Right cardiac atrium (tissue), 5 donors: ENCODE results near the gene PRKN. TPM values are rescaled to one million over a fixed set of nuclear protein-coding genes. Genes with fewer than 3 reads are reported as not detected.
"Not testable (repeated sequence)": the region's sequence is repeated elsewhere in the genome, so short reads cannot be mapped to it uniquely, and the experiment has no call there.

Experiments used
- ATAC-seq, 2 donors: fragments of 200-7000 bp; cut with Tn5 transposase; one replicate each; pipeline versions ENCODE4 v1.8.0 to v1.9.1; 2020; ENCODE audit warnings: moderate library complexity in 2 of 2, mild to moderate bottlenecking in 1 of 2
- DNase-seq, 3 donors: peaks; one replicate each; pipeline ENCODE4 v3.0.0-alpha.2; 2020
- H3K27ac ChIP-seq: one replicate; pipeline ENCODE4 v1.5.1; 2013; ENCODE audit warnings: mild to moderate bottlenecking, low read length, control low read depth, moderate library complexity
- H3K27me3 ChIP-seq: one replicate; pipeline ENCODE4 v1.6.1; 2013; ENCODE audit not compliant: control insufficient read depth, insufficient read depth
- H3K4me1 ChIP-seq: one replicate; pipeline ENCODE4 v1.6.1; 2013; ENCODE audit warnings: low read length; ENCODE audit not compliant: control insufficient read depth, insufficient read depth
- H3K4me3 ChIP-seq: one replicate; pipeline ENCODE4 v1.5.1; 2013; ENCODE audit warnings: low read length, control low read depth
- H3K9me3 ChIP-seq: one replicate; pipeline ENCODE4 v1.6.1; 2013; ENCODE audit warnings: low read length; ENCODE audit not compliant: control insufficient read depth
- WGBS: extraction: QIAGEN DNeasy Blood & Tissue Kit; methylation state at CpG from one replicate; pipeline ENCODE4 v1.1.7; 2013; 5-methylcytosine and 5-hydroxymethylcytosine counted together
- intact Hi-C, 4 donors: fragments of 100-400 bp; cut with DNase I; formaldehyde crosslinking; loops; one replicate each; pipeline versions ENCODE4 v1.11.0 to v1.14.0; 2022 to 2023
- polyA plus RNA-seq: library from polyadenylated mRNA; stranded (reverse); fragments of 200-250 nt; gene quantifications from one replicate; pipeline ENCODE4 v1.2.3, GENCODE V29; 2013
- total RNA-seq, 4 donors: library from RNA; stranded (reverse); fragmentation: NEBNext Ultra II Directional; extraction: Animal tissue kit (Norgen Biotek cat#: 25700); gene quantifications; one replicate each; pipeline ENCODE4 v1.2.1, GENCODE V29; 2021
- donor health status: healthy with polysubstance abuse.
- donor health status: DM: no; HTN: yes; CAD: no.
- donor health status: DM: no; HTN: no; CAD: no.
- donor health status: DM: no; HTN: yes; CAD: no; lungs with severe emphysema.
- donor health status: DM: yes; HTN: yes; CAD: no.

The PRKN gene
- total and polyA plus RNA-seq, 5 donors, result 9.6 to 33.0 (median 24.8) TPM

DNA sequence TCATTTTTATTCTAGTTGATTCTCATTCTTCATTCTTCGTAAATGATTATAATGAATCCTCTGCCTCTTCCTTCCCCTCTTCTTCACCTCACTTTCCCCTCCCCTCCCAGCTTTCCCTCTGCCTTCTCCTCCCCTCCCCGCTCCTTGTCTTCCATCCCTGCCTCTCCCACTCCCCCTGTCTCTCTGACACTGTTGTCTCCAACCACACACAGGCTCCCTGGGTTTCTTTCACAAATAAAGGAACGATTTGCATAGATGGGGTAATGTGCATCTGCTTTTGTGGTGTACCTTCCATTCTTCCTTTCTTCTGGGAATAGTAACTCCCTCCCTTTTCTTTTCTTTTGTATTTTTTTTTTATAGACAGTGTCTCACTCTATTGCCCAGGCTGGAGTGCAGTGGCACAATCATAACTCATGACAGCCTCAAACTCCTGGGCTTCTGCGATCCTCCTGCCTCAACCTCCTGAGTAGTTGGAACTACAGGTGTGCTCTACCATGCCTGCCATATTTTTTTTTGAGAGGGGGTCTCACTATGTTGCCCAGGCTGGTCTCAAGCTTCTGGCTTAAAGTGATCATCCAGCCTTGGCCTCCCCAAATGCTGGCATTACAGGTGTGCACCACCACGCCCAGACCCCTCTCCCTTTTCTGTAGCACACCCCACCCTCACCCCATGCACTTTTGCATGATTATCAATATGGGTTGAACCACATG lies 318.6 kb downstream of the PRKN start:
- 89% methylated on average over 5 of the region's 5 CpGs for WGBS
- ATAC-seq, result no peak
- H3K4me3 ChIP-seq, result no peak overlapping the region
- DNase-seq, result no peak
- H3K9me3 ChIP-seq, result no peaks in the 10 kb centered on the region
- H3K4me1 ChIP-seq, result no peaks in the 10 kb centered on the region
- intact Hi-C loops, result no loop called here
- no peaks in the 10 kb centered on the region for H3K27me3 ChIP-seq
- H3K27ac ChIP-seq, result no peak overlapping the region

- H3K27ac ChIP-seq, result no peak overlapping the region
- DNase-seq (no peak), ATAC-seq (no peak)
- H3K27me3 ChIP-seq, result no peaks in the 10 kb centered on the region
- no peaks in the 10 kb centered on the region for H3K9me3 ChIP-seq
- H3K4me3 ChIP-seq, result no peak overlapping the region
- intact Hi-C loops, result no loop called here
- H3K4me1 ChIP-seq, result no peaks in the 10 kb centered on the region
- WGBS, result 66% methylated on average over 4 of the region's 4 CpGs
These were observed 322.6 kb downstream of the PRKN start for GRCh38 chr6:162404951-162405350.

GRCh38 chr6:162403031-162403430 lies 324.5 kb downstream of the PRKN start:
- no peak for DNase-seq
- intact Hi-C loops, result no loop called here
- 87% methylated on average over 11 of the region's 11 CpGs for WGBS

GRCh38 chr6:162395181-162395580 lies 332.4 kb downstream of the PRKN start:
- no peaks in the 10 kb centered on the region for H3K27me3 ChIP-seq
- intact Hi-C loops, result no loop called here
- H3K9me3 ChIP-seq, result no peaks in the 10 kb centered on the region
- no peaks in the 10 kb centered on the region for H3K4me1 ChIP-seq
- no peak overlapping the region for H3K4me3 ChIP-seq
- DNase-seq (no peak), ATAC-seq (no peak)
- WGBS, result 96% methylated on average over 2 of the region's 2 CpGs
- no peak overlapping the region for H3K27ac ChIP-seq

More at GRCh38 chr6:162403031-162403430, 324.5 kb downstream of the PRKN start:
- ATAC-seq, result no peak
- no peaks in the 10 kb centered on the region for H3K4me1 ChIP-seq
- H3K9me3 ChIP-seq, result no peaks in the 10 kb centered on the region
- H3K27me3 ChIP-seq, result no peaks in the 10 kb centered on the region
- no peak overlapping the region for H3K4me3 ChIP-seq
- H3K27ac ChIP-seq, result no peak overlapping the region

DNA sequence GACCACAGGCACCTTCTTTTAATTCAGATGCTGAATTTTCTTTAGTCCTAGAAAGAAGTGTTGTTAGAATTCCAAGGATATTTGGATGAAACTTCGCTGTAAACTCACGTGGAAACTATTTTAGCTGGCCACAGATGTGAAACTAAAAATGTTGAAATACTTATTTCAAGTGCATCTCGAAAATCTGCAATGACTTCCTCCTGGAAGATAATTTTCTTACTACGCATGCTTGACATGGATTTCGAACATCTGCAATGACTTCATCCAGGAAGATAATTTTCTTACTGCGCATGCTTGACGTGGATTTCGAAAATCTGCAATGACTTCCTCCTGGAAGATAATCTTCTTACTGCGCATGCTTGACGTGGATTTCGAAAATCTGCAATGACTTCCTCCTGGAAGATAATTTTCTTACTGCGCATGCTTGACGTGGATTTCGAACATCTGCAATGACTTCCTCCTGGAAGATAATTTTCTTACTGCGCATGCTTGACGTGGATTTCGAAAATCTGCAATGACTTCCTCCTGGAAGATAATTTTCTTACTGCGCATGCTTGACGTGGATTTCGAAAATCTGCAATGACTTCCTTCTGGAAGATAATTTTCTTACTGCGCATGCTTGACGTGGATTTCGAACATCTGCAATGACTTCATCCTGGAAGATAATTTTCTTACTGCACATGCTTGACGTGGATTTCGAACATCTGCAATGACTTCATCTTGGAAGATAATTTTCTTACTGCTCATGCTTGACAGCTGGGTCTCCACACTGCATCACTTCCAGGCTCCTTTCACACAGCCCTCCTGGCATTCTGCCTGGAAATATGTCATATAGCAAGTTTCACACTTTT lies 336.4 kb downstream of the PRKN start:
- intact Hi-C loops, H3K27me3 ChIP-seq, H3K4me1 ChIP-seq, H3K4me3 ChIP-seq, H3K9me3 ChIP-seq, H3K27ac ChIP-seq: not testable (repeated sequence)
- ATAC-seq (peak in 1 of 2 donors; percentile 50), DNase-seq (peak in 2 of 3 donors; percentile 54 to 58)
- 54% methylated on average over 25 of the region's 25 CpGs for WGBS

DNA sequence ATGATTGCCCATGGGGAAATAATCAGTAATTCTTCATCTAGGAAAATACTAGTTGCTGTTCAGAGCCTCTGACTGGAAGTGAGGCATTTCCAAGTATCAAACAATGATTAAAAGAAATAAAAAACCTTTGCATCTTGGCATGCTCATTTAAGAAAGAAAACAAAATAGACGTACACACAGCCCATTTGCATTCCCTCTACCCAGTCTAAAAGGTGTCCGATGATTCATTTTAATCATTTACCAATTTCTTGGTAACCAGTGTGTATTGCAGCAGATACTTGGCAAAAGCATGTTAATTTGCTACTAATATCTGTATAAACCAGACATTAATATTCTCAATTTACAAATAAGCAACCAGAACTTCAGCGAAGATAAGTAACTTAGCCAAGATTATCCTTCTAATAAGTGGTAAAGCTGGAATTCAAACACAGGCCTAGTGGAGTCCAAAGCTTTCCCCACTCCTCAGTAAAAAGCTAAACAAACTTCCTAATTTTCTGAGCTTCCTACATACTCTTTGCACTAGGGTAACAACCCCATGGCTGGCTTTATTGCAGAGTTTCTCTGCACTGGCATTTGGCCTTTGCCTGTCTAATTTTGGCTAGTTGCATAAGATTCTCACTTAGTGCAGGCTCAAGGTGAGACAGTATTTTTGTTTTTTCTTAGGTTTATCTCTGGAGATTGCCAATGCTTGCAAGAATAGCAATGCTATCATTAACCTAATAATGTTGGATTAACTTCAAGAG lies 338.1 kb downstream of the PRKN start:
- no peak for DNase-seq
- 88% methylated on average over 3 of the region's 3 CpGs for WGBS
- Histone ChIP-seq H3K9me3 (no peaks in the 10 kb centered on the region), H3K27me3 (no peaks in the 10 kb centered on the region), H3K27ac (no peak overlapping the region), H3K4me1 (peaks cover 4% of the 10 kb centered on the region), H3K4me3 (no peak overlapping the region)
- intact Hi-C loops, result loop anchor here in 1 of 4 donors (10.0 kb wide), 1 partner anchor 195 kb away; no protein-coding TSS in a partner anchor
- ATAC-seq, result no peak

DNA sequence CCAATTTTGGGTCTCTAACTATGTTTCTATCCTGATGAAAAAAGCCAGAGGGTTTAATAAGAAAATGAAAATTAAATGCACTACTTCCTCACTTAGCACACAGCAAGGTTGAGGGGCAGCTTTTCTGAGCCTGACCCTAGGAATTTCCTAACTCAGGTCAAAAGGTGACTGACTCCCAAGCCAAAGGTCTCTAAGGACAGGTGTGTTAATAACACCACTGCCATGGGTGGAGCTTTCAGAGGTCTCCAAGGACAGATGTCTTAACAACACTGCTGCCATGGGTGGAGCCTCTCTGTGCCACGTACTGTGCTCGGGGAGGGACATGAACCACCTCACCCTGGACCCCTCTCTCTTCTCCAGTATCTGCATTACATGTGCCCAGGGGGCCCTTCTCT lies 339.2 kb downstream of the PRKN start:
- no peak for DNase-seq
- WGBS, result 80% methylated on average over 2 of the region's 2 CpGs
- Histone ChIP-seq H3K4me1 (peaks cover 4% of the 10 kb centered on the region), H3K9me3 (no peaks in the 10 kb centered on the region), H3K27ac (peak overlapping the region; percentile 14), H3K4me3 (no peak overlapping the region), H3K27me3 (no peaks in the 10 kb centered on the region)
- intact Hi-C loops, result loop anchor here in 1 of 4 donors (10.0 kb wide), 1 partner anchor 194 kb away; no protein-coding TSS in a partner anchor
- peak; percentile 27 to 37 for ATAC-seq

GRCh38 chr6:162387718-162388382 lies 339.7 kb downstream of the PRKN start:
- DNase-seq, result peak; percentile 64 to 85 (median 84)
- intact Hi-C loops, result loop anchor here in 1 of 4 donors (10.0 kb wide), 1 partner anchor 193 kb away; no protein-coding TSS in a partner anchor
- Histone ChIP-seq H3K4me3 (no peak overlapping the region), H3K9me3 (no peaks in the 10 kb centered on the region), H3K27ac (peak overlapping the region; percentile 32), H3K27me3 (no peaks in the 10 kb centered on the region), H3K4me1 (peaks cover 4% of the 10 kb centered on the region)
- ATAC-seq, result peak; percentile 85 to 90
- WGBS, result 49% methylated on average over 15 of the region's 15 CpGs

DNA sequence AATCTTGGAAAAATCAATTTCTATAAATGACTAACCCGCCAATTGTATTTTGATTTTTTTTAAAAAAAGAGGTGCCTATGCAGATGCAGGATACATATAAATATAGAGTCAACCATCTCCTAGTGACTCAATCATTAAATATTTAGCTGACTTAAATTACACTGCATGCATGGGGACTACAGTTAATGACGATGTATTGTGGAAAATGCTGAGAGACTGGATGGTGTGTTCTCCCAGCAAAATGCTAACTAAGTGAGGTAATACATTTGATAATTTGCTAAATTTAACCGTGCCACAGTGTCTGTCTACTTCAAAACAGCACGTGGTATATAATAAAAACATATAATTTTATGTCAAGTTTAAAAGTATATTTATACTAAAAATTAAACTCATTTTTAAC lies 341.6 kb downstream of the PRKN start:
- peaks cover 4% of the 10 kb centered on the region for H3K4me1 ChIP-seq
- no peak for DNase-seq
- intact Hi-C loops, result loop anchor here in 1 of 4 donors (10.0 kb wide), 1 partner anchor 191 kb away; no protein-coding TSS in a partner anchor
- 51% methylated on average over 4 of the region's 4 CpGs for WGBS
- H3K27ac ChIP-seq, result no peak overlapping the region
- H3K9me3 ChIP-seq, result no peaks in the 10 kb centered on the region
- no peak overlapping the region for H3K4me3 ChIP-seq
- H3K27me3 ChIP-seq, result no peaks in the 10 kb centered on the region
- ATAC-seq, result peak in 1 of 2 donors; percentile 39

DNA sequence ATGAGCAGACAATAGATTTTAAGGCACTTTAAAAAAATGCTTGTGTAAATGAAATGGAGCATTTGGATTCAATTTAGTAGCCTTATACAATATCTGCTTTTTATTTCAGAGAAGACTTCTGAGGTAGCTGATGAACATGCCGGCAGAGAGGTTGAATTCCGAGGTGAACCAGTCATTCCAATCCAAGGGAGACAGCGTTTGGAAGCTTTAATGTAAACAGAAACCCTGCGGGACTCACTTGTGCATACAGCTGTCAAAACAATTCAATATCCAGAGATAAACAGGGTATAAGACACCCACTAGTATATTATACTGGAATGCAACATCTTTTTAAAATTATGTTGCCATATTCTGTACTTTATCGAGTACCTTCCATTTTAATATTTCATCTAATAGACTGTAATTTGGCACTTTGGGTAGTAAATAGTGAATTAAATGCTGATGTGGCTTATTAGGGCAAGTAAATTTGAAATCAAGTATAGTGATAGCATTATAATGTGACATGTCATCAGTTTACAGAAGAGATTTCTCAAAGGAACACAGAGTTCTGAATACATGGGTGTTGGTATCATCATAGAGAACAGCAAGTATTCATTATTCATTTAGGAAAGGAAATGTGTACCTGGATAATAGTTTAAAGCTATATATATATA lies 347.7 kb downstream of the PRKN start:
- Histone ChIP-seq H3K4me3 (no peak overlapping the region), H3K27me3 (no peaks in the 10 kb centered on the region), H3K9me3 (no peaks in the 10 kb centered on the region), H3K27ac (no peak overlapping the region), H3K4me1 (no peaks in the 10 kb centered on the region)
- intact Hi-C loops, result loop anchor here in 1 of 4 donors (10.0 kb wide), 1 partner anchor 185 kb away; no protein-coding TSS in a partner anchor
- no peak for DNase-seq
- ATAC-seq, result no peak
- WGBS, result 62% methylated on average over 5 of the region's 5 CpGs
